ENCODE results near the gene GFOD2.

The GFOD2 gene

GRCh38 chr16:67707790-67708189 is 11.3 kb downstream of the GFOD2 start:
- no peak for TF ChIP-seq CTCF (IDR thresholded peaks at IDR 0.05; ENCODE audit: insufficient read depth, low read depth, low read length, missing control alignments)
- DNase-seq (ENCODE audit: low read depth) = no peak
- no peak overlapping the region for H3K4me3 ChIP-seq (ENCODE audit: low read length)

- TF ChIP-seq CTCF (IDR thresholded peaks at IDR 0.05; ENCODE audit: insufficient read depth, low read depth, low read length, missing control alignments) = no peak
- no peak overlapping the region for H3K4me3 ChIP-seq (ENCODE audit: low read length)
- DNase-seq (ENCODE audit: low read depth) = no peak
These were observed 11.9 kb downstream of the GFOD2 start for GRCh38 chr16:67707210-67707609.

GRCh38 chr16:67704110-67704509 is 15.0 kb downstream of the GFOD2 start:
- DNase-seq (ENCODE audit: low read depth) = no peak
- TF ChIP-seq CTCF (IDR thresholded peaks at IDR 0.05; ENCODE audit: insufficient read depth, low read depth, low read length, missing control alignments) = no peak
- H3K4me3 ChIP-seq (ENCODE audit: low read length) = no peak overlapping the region

GRCh38 chr16:67703626-67704025 is 15.5 kb downstream of the GFOD2 start:
- H3K4me3 ChIP-seq (ENCODE audit: low read length) = no peak overlapping the region
- no peak for TF ChIP-seq CTCF (IDR thresholded peaks at IDR 0.05; ENCODE audit: insufficient read depth, low read depth, low read length, missing control alignments)
- DNase-seq (ENCODE audit: low read depth) = no peak

GRCh38 chr16:67702130-67702529 is 17.0 kb downstream of the GFOD2 start:
- DNase-seq (ENCODE audit: low read depth) = no peak
- no peak for TF ChIP-seq CTCF (IDR thresholded peaks at IDR 0.05; ENCODE audit: insufficient read depth, low read depth, low read length, missing control alignments)
- no peak overlapping the region for H3K4me3 ChIP-seq (ENCODE audit: low read length)

GRCh38 chr16:67701420-67701819 is 17.7 kb downstream of the GFOD2 start:
- DNase-seq (ENCODE audit: low read depth) = no peak
- no peak for TF ChIP-seq CTCF (IDR thresholded peaks at IDR 0.05; ENCODE audit: insufficient read depth, low read depth, low read length, missing control alignments)
- no peak overlapping the region for H3K4me3 ChIP-seq (ENCODE audit: low read length)

- no peak overlapping the region for H3K4me3 ChIP-seq (ENCODE audit: low read length)
- TF ChIP-seq CTCF (IDR thresholded peaks at IDR 0.05; ENCODE audit: insufficient read depth, low read depth, low read length, missing control alignments) = no peak
- no peak for DNase-seq (ENCODE audit: low read depth)
These were observed 19.9 kb downstream of the GFOD2 start for GRCh38 chr16:67699265-67699664.
